ENCODE results near the gene NOTCH2.

NOTCH2 gene

DNA sequence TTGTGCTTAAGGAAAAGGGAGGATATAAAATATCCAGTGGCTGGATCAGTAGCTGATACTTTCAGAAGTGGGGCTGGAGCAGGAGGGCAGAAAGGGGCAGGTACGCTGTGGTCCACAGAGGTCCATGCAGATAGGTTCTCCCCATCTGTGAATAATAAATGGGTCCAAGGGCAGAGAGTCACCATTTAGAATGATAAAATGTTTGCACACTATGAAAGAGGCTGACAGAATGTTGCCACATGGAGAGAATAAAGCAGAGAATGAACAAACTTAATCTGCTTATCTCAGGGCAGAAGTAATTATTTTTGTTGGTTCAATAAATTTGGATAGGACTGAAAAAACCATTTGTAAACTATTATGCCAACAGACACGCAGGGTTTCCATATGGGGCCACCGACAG is 156.5 kb downstream of the NOTCH2 start:
- H3K4me3 ChIP-seq (replicated peaks; ENCODE audit: low read depth, low read length) = no peak overlapping the region
- TF ChIP-seq, protein P1, sequence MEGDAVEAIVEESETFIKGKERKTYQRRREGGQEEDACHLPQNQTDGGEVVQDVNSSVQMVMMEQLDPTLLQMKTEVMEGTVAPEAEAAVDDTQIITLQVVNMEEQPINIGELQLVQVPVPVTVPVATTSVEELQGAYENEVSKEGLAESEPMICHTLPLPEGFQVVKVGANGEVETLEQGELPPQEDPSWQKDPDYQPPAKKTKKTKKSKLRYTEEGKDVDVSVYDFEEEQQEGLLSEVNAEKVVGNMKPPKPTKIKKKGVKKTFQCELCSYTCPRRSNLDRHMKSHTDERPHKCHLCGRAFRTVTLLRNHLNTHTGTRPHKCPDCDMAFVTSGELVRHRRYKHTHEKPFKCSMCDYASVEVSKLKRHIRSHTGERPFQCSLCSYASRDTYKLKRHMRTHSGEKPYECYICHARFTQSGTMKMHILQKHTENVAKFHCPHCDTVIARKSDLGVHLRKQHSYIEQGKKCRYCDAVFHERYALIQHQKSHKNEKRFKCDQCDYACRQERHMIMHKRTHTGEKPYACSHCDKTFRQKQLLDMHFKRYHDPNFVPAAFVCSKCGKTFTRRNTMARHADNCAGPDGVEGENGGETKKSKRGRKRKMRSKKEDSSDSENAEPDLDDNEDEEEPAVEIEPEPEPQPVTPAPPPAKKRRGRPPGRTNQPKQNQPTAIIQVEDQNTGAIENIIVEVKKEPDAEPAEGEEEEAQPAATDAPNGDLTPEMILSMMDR (IDR thresholded peaks at IDR 0.05; ENCODE audit: low read length, missing control alignments) = no peak
- DNase-seq (ENCODE audit: low read depth) = no peak

DNA sequence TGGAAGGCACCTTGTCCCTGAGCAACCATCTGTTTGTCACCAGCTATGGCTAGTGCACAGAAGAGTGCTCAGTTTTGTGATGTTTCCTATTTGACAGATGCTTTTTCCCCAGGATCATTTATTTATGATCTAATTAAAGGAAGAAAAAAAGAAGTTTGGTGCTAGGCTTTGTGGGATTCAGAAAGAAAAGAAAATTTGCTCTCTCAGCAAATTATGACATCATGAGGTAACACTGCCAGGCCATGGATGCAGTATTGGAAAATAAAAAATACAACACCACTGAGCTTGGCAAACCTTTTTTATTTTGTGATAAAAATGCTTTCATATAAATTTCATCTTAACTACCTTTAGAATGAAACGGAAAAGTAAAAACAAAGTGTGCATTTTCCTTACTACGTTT is 157.7 kb downstream of the NOTCH2 start:
- H3K4me3 ChIP-seq (replicated peaks; ENCODE audit: low read depth, low read length) = no peak overlapping the region
- TF ChIP-seq, protein P1 (IDR thresholded peaks at IDR 0.05; ENCODE audit: low read length, missing control alignments) = no peak
- DNase-seq (ENCODE audit: low read depth) = no peak

DNA sequence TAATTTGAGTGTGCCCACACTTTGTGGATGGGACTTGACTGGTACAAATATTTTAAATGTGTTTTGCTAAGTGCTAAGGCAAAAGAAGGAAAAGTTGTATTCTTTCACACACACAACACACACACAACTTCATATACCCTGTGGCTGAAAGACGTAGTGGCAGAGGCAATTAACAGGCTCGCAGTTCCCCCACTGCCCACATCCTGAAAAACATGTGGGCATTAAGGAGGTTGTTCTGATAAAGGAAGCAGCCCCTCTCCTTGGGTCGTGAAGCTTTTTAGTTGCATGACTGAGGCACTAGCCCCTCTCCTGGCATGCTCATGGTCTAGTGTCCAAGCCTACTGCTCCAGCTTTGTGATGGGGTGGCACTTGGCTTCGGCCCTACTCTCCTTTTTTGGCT is 158.8 kb downstream of the NOTCH2 start:
- TF ChIP-seq, protein P1 (IDR thresholded peaks at IDR 0.05; ENCODE audit: low read length, missing control alignments) = no peak
- no peak overlapping the region for H3K4me3 ChIP-seq (replicated peaks; ENCODE audit: low read depth, low read length)
- no peak for DNase-seq (ENCODE audit: low read depth)

DNA sequence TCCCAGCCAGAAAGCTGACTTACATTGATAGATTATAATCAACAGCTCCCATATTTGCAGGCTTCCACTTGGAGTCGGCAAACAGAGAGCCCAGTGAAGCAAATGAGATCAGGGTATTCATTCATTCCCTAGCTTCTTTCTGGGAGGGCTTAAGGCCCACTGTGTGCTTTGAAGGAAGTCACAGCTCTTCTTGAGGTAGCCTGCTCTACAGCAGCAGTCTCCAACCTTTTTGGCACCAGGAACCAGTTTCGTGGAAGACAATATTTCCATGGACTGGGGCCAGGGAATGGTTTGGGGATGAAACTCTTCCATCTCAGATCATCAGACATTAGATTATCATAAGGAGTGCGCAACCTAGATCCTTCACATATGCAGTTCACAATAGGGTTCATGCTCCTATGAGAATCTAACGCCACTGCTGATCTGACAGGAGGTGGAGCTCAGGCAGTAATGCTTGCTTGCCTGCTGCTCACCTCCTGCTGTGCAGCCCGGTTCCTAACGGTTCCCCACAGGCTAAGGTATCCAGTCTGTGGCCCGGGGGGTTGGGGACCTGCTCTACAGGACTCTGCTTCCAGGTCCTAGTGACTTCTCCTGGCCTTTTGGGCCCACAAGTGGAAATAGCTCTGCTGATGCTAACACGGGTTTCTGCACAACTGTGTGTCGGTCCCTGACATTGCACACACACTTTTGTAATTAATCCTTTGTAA is 159.4 kb downstream of the NOTCH2 start:
- no peak for DNase-seq (ENCODE audit: low read depth)
- TF ChIP-seq, protein P1 (IDR thresholded peaks at IDR 0.05; ENCODE audit: low read length, missing control alignments) = no peak
- H3K4me3 ChIP-seq (replicated peaks; ENCODE audit: low read depth, low read length) = no peak overlapping the region

DNA sequence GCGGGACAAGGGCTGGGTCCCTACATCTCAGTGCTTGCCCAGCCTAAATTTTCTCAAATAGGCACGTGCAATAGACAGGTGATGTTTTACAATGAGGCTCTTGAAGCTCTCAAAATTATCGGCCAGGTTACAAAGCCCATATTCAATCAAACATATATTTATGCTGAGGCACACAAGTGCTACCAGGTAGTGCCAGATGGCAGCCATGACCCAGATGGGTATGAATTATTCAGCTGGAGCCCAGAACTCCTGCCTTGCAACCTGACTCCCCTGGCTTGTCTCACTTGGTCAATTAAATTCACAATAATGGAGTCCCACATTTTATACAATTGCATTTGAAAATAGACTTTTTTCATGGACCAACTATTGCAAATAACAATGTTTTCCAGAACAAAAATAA is 160.8 kb downstream of the NOTCH2 start:
- no peak overlapping the region for H3K4me3 ChIP-seq (replicated peaks; ENCODE audit: low read depth, low read length)
- DNase-seq (ENCODE audit: low read depth) = no peak
- TF ChIP-seq, protein P1 (IDR thresholded peaks at IDR 0.05; ENCODE audit: low read length, missing control alignments) = no peak

DNA sequence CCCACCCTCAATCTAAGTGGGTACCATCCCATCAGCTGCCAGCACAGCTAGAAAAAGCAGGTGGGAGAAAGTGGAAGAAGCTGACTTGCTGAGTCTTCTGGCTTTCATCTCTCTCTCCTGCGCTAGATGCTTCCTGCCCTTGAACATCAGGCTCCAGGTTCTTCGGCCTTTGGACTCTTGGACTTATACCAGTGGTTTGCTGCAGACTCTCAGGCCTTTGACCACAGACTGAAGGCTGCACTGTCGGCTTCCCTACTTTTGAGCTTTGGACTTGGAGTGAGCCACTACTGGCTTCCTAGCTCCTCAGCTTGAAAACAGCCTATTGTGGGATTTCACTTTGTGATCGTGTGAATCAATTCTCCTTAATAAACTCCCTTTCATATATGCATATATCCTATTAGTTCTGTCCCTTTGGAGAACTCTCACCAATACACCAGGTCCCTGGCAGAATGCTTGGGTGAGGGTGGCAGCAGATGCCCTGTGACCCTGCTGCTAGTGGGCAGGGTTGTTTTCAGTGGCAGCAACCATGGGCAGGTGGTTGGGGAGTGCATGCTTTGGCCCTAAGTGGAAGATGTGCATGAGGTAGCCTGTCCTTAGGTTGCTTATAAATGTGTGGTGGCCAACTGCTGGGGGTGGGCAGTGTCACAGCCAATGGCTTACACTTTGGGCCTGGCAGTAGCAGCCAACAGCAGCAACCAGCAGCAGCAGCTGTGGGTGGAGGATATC is 162.4 kb downstream of the NOTCH2 start:
- no peak overlapping the region for H3K4me3 ChIP-seq (replicated peaks; ENCODE audit: low read depth, low read length)
- DNase-seq (ENCODE audit: low read depth) = no peak
- TF ChIP-seq, protein P1 (IDR thresholded peaks at IDR 0.05; ENCODE audit: low read length, missing control alignments) = no peak
